Gastrocnemius medialis (tissue), 4 donors: ENCODE data around the gene OPCML. TPM values are rescaled to one million over a fixed set of nuclear protein-coding genes. Genes with fewer than 3 reads are reported as not detected.

Experiments used
- ATAC-seq, 2 donors: fragments of 150-250 bp; one replicate each; pipeline ENCODE4 v1.9.1; 2016
- DNase-seq, 2 donors: peaks; one replicate each; pipeline ENCODE4 v3.0.0-alpha.2; 2019
- H3K27ac ChIP-seq, 4 donors: fragments of 200-600 bp; sonication (generic); 1 replicate in 1 of 4; 2 replicates in 3 of 4; pipeline ENCODE4 v1.5.1; 2016 to 2018; ENCODE audit warnings: mild to moderate bottlenecking in 2 of 4, moderate library complexity in 1 of 4
- H3K27me3 ChIP-seq, 3 donors: fragments of 200-600 bp; sonication (generic) in 2 of 3; 1 replicate in 1 of 3; 2 replicates in 2 of 3; pipeline versions ENCODE4 v1.5.1 to v1.6.0; 2016 to 2019; ENCODE audit warnings: mild to moderate bottlenecking in 1 of 3, moderate library complexity in 1 of 3
- H3K36me3 ChIP-seq, 2 donors: fragments of 200-600 bp; sonication (generic) in 1 of 2; one replicate each; pipeline ENCODE4 v1.5.1; 2017 to 2018
- H3K4me1 ChIP-seq, 2 donors: fragments of 200-600 bp; sonication (generic) in 1 of 2; one replicate each; pipeline ENCODE4 v1.5.1; 2016 to 2017; ENCODE audit warnings: mild to moderate bottlenecking in 2 of 2
- H3K4me3 ChIP-seq, 4 donors: fragments of 200-600 bp; sonication (generic) in 3 of 4; 1 replicate in 1 of 4; 2 replicates in 3 of 4; pipeline ENCODE4 v1.5.1; 2016 to 2019; ENCODE audit warnings: mild to moderate bottlenecking in 2 of 4
- H3K9me3 ChIP-seq, 3 donors: fragments of 200-600 bp; sonication (generic) in 2 of 3; 1 replicate in 1 of 3; 2 replicates in 2 of 3; pipeline ENCODE4 v1.5.1; 2016 to 2019
- POLR2A ChIP-seq, 2 donors: fragments of 450-650 bp; IDR thresholded peaks; one replicate each; pipeline ENCODE4 v1.6.1; 2017; ENCODE audit warnings: antibody characterized with exemption in 2 of 2, mild to moderate bottlenecking in 2 of 2, moderate library complexity in 2 of 2
- in situ Hi-C, 4 donors: fragments of 200-750 bp; cut with MboI; loops; one replicate each; pipeline versions ENCODE4 v1.15.0 to v1.8.0; 2017; ENCODE audit warnings: low sequenced_read_pairs in 4 of 4
- intact Hi-C: fragments of 100-400 bp; cut with DNase I; formaldehyde crosslinking; loops from one replicate; pipeline ENCODE4 v1.15.1; 2023; ENCODE audit warnings: low total_unique reads
- total RNA-seq, 4 donors: library from RNA; depleted of rRNA; stranded (reverse); fragments of >200 nt; gene quantifications; one replicate each; pipeline versions ENCODE4 v1.1.0 to v1.2.3, GENCODE V29; 2016
- TF ChIP-seq, protein P1 (sequence below), 5 experiments: fragments of 450-650 bp in 3 of 5; fragments of 200-600 bp in 2 of 5; sonication (generic) in 2 of 5; IDR thresholded peaks in 4 of 5; conservative IDR thresholded peaks in 1 of 5; 1 replicate in 4 of 5; 2 replicates in 1 of 5; pipeline ENCODE4 v1.5.1; 2016 to 2019; ENCODE audit warnings: antibody characterized with exemption in 5 of 5, mild to moderate bottlenecking in 3 of 5, moderate library complexity in 3 of 5

Gene OPCML
- total RNA-seq, 4 donors from 2014 or later: not detected

DNA sequence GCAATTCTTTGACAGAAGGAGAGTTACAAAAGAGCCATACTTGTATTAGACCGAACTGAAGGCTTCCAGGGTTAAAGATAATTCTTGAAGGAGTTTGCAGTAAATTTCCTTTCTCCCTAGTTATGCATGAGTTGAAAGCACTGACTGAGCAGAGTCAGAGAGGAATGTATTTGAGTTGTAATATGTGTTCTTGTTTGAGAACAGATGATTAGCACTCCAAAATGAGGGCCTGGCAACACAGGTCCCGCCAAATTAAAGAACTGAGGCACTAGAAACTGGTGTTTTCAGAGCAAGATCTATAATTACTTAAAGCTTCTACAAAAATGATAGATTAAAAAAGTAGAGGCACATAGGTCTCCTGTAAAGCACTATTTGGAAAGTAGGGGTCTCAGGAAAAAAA is 970.4 kb downstream of the OPCML start:
- ATAC-seq (no peak), DNase-seq (no peak)
- TF ChIP-seq, protein P1, sequence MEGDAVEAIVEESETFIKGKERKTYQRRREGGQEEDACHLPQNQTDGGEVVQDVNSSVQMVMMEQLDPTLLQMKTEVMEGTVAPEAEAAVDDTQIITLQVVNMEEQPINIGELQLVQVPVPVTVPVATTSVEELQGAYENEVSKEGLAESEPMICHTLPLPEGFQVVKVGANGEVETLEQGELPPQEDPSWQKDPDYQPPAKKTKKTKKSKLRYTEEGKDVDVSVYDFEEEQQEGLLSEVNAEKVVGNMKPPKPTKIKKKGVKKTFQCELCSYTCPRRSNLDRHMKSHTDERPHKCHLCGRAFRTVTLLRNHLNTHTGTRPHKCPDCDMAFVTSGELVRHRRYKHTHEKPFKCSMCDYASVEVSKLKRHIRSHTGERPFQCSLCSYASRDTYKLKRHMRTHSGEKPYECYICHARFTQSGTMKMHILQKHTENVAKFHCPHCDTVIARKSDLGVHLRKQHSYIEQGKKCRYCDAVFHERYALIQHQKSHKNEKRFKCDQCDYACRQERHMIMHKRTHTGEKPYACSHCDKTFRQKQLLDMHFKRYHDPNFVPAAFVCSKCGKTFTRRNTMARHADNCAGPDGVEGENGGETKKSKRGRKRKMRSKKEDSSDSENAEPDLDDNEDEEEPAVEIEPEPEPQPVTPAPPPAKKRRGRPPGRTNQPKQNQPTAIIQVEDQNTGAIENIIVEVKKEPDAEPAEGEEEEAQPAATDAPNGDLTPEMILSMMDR (IDR thresholded peaks at IDR 0.05 in 4 of 5, conservative IDR thresholded peaks at IDR 0.05 in 1 of 5): no peak
- no peak for TF ChIP-seq POLR2A (IDR thresholded peaks at IDR 0.05)
- H3K4me1 ChIP-seq: no peaks in the 10 kb centered on the region
- intact Hi-C loops (no loop called here), in situ Hi-C loops (no loop called here)
- H3K4me3 ChIP-seq: no peak overlapping the region
- no peaks in the 10 kb centered on the region for H3K9me3 ChIP-seq
- H3K27me3 ChIP-seq: no peaks in the 10 kb centered on the region
- no peak overlapping the region for H3K27ac ChIP-seq
- no peaks in the 10 kb centered on the region for H3K36me3 ChIP-seq

DNA sequence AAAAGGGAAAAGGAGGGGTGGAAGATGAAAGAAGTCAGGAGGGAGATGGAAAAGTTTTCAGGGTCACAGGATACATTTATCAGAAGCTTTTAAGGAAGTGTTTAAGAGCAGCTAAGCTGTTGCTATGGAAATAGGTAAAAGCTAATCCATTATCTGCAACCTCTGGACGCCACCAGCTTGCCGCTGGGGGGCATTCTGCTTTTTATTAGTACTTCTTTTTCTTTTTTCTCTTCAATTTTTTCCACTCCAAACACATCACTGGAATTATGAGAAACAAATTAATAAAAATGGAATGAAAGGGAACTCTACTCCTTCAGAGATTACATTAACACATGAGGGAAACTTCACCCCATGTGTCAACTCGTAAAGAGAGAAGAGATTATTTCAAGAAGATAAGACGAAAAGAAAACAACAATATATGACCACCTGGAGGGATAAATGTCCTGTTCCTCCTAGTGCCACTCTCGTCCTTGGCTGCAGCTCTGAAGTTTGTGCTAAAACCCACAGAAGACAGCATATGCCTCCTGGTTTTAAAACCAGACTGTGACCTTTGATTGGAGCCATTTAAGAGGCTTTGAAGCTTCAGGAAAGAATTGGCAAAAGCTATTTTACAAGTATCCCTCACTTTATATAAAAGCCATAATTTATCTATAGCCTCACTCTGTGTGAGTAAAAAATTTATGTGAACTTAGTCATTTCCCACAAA is 972.8 kb downstream of the OPCML start:
- no peak for DNase-seq
- no peak overlapping the region for H3K27ac ChIP-seq
- intact Hi-C loops (no loop called here), in situ Hi-C loops (no loop called here)
- no peaks in the 10 kb centered on the region for H3K27me3 ChIP-seq
- H3K4me3 ChIP-seq: no peak overlapping the region
- TF ChIP-seq POLR2A (IDR thresholded peaks at IDR 0.05): no peak
- TF ChIP-seq, protein P1 (IDR thresholded peaks at IDR 0.05 in 4 of 5, conservative IDR thresholded peaks at IDR 0.05 in 1 of 5): no peak
- no peaks in the 10 kb centered on the region for H3K4me1 ChIP-seq
- no peaks in the 10 kb centered on the region for H3K36me3 ChIP-seq
- ATAC-seq: no peak
- no peaks in the 10 kb centered on the region for H3K9me3 ChIP-seq

DNA sequence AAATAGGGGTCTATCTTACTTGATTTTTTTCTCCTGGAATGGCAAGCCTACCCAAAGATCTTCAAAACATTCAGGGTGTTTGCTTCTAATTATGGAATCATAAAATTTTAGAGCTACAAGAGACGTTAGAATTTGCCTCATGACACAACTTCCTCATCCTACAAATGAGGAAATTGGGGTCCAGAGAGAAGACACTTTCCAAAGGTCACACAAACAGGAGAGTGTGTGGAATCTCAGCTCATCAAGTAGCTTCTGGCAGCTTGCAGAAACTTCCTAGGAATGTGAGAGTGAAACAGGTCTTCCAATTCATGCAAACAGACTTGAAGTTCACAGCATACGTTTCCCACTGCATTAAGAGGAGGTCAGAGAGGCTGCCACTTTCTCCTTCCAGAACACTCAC is 976.0 kb downstream of the OPCML start:
- in situ Hi-C loops (no loop called here), intact Hi-C loops (no loop called here)
- no peaks in the 10 kb centered on the region for H3K4me1 ChIP-seq
- DNase-seq (no peak), ATAC-seq (no peak)
- TF ChIP-seq POLR2A (IDR thresholded peaks at IDR 0.05): no peak
- TF ChIP-seq, protein P1 (IDR thresholded peaks at IDR 0.05 in 4 of 5, conservative IDR thresholded peaks at IDR 0.05 in 1 of 5): no peak
- no peaks in the 10 kb centered on the region for H3K9me3 ChIP-seq
- H3K27ac ChIP-seq: no peak overlapping the region
- no peaks in the 10 kb centered on the region for H3K27me3 ChIP-seq
- no peaks in the 10 kb centered on the region for H3K36me3 ChIP-seq
- no peak overlapping the region for H3K4me3 ChIP-seq

DNA sequence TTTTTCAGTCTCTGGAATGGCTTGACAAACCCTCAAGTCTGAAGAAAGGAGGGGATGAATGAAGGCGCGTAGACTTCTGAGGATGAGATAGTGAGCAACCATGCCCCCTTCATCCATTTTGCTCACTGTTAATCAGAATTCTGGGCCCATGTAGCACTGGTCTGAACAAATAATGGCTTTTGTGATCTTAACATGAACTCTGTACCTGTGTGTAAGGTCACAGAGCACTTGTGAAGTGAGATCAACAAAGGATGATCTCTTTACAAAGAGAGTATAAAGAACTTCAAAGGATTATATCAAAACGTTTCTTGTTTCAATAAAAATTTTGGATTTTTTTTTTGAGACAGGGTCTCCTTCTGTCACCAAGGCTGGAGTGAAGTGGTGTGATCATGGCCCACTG is 976.7 kb downstream of the OPCML start:
- Histone ChIP-seq H3K36me3 (no peaks in the 10 kb centered on the region), H3K9me3 (no peaks in the 10 kb centered on the region), H3K4me1 (no peaks in the 10 kb centered on the region), H3K27ac (no peak overlapping the region), H3K4me3 (no peak overlapping the region), H3K27me3 (no peaks in the 10 kb centered on the region)
- ATAC-seq: no peak
- in situ Hi-C loops: no loop called here
- intact Hi-C loops: no loop called here
- DNase-seq: no peak
- TF ChIP-seq, protein P1 (IDR thresholded peaks at IDR 0.05 in 4 of 5, conservative IDR thresholded peaks at IDR 0.05 in 1 of 5): no peak
- no peak for TF ChIP-seq POLR2A (IDR thresholded peaks at IDR 0.05)

DNA sequence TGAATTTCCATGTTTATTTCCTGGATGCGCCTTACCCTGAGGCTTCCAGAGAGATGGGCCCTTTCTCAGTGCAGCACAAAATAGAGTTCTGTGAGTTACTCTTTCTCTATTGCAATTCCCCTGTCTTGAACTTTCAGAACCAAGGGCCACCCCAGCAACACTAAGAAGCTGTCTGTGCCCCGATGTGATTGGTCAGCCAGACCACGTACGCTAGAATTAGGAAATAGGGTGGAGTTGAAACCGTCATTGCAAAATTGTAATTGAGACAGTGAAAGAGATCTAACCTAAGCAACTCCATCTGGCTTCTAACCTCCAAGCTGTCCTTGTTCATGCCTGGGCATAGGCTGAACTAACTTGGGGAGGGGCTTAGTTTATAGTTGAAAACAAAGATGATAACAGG is 981.3 kb downstream of the OPCML start:
- TF ChIP-seq, protein P1 (IDR thresholded peaks at IDR 0.05 in 4 of 5, conservative IDR thresholded peaks at IDR 0.05 in 1 of 5): no peak
- no peak for TF ChIP-seq POLR2A (IDR thresholded peaks at IDR 0.05)
- in situ Hi-C loops: no loop called here
- DNase-seq: no peak

More for the DNA sequence above, 981.3 kb downstream of the OPCML start:
- Histone ChIP-seq H3K4me1 (no peaks in the 10 kb centered on the region), H3K36me3 (no peaks in the 10 kb centered on the region), H3K27me3 (no peaks in the 10 kb centered on the region), H3K27ac (no peak overlapping the region), H3K9me3 (no peaks in the 10 kb centered on the region), H3K4me3 (no peak overlapping the region)
- no peak for ATAC-seq
- intact Hi-C loops: no loop called here
